ENCODE measurements around the gene ATF7IP2. TPM values are rescaled to one million over a fixed set of nuclear protein-coding genes. Genes with fewer than 3 reads are reported as not detected.
"Not testable (repeated sequence)": the region's sequence is repeated elsewhere in the genome, so short reads cannot be mapped to it uniquely, and the experiment has no call there.

ATF7IP2 gene
- total and polyA plus RNA-seq, 9 of the 15 experiments (the other 6 are each of a cell fraction or from before 2014, with no cell fraction given) = 131 to 515 (median 196) TPM

DNA sequence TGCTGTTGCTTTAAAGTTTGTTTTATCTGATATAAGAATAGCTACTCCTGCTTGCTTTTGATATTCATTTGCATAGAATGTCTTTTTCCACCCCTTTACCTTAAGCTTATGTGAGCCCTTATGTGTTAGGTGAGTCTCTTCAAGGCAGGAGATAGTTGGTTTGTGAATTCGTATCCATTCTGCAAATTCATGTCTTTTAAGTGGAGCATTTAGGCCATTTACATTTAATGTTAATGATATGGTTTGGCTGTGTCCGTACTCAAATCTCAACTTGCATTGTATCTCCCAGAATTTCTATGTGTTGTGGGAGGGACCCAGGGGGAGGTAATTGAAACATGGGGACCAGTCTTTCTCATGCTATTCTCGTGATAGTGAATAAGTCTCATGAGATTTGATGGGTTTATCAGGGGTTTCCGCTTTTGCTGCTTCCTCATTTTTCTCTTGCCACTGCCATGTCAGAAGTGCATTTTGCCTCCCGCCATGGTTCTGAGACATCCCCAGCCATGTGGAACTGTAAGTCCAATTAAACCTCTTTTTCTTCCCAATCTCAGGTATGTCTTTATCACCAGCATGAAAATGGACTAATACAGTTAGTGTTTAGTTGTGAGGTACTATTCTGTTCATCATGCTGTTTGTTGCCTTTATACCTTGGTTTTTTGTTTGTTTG is 27.2 kb downstream of the ATF7IP2 start:
- in situ Hi-C loops (cut with MboI) (no loop called here), intact Hi-C loops (cut with micrococcal nuclease) (no loop called here)
- Histone ChIP-seq H4K20me1 (replicated peaks; ENCODE audit: control insufficient read depth, insufficient read depth, low read length) (no peaks in the 10 kb centered on the region), H3K27me3 (ENCODE audit: control insufficient read depth in 2 of 2, insufficient read depth in 2 of 2, low read length in 2 of 2) (no peaks in the 10 kb centered on the region), H3K9me3 (replicated peaks; ENCODE audit: control insufficient read depth, insufficient read depth, low read depth, low read length) (peaks cover 60% of the 10 kb centered on the region), H3K79me2 (ENCODE audit: control insufficient read depth, insufficient read depth, low read length) (peaks cover 62% of the 10 kb centered on the region), H3K4me3 (no peak overlapping the region), H3K27ac (ENCODE audit: extremely low read depth, low read depth, low read length) (no peak overlapping the region), H3K4me2 (ENCODE audit: insufficient read depth, low read length) (no peak overlapping the region), H3K36me3 (ENCODE audit: control insufficient read depth, insufficient read depth, low read length) (peaks cover 14% of the 10 kb centered on the region; the same call in 2 of the 3 replicates), H3K9me1 (ENCODE audit: control insufficient read depth, insufficient read depth, low read length) (no peaks in the 10 kb centered on the region), H3K9ac (ENCODE audit: insufficient read depth in 1 of 2, low read depth in 2 of 2, low read length in 2 of 2) (no peak overlapping the region), H2AFZ (ENCODE audit: low read depth, low read length) (no peak overlapping the region), H3K4me1 (replicated peaks in 1 of 2; ENCODE audit: control insufficient read depth in 2 of 2, insufficient read depth in 2 of 2, low read length in 2 of 2) (no peaks in the 10 kb centered on the region)
- TF ChIP-seq ZNF507 (tag; conservative IDR thresholded peaks at IDR 0.05) (peak; percentile 97), ZNF354B (CRISPR knock-in tag; IDR thresholded peaks at IDR 0.05) (peak; percentile 81), ZNF766 (CRISPR knock-in tag; conservative IDR thresholded peaks at IDR 0.05) (0 out of 2 replicates have a peak, but pooled peaks have one; percentile 52), EHMT2 (IDR thresholded peaks at IDR 0.05) (no peak)
- ATAC-seq = no peak
- no peak for DNase-seq (ENCODE audit: extremely low read depth in 1 of 4, low spot score in 3 of 4)
- no peak for FAIRE-seq
- 91% methylated on average over 5 of the region's 5 CpGs for WGBS (ENCODE audit: insufficient coverage, low coverage, missing lambda C conversion rate)
- no TSS peak for BruUV-seq (replicated peaks)
- CTCF ChIA-PET (ENCODE audit: low intra/inter-chr PET ratio) = no interaction called here
- POLR2A ChIA-PET = no interaction called here

GRCh38 chr16:10418204-10418603 is 32.3 kb downstream of the ATF7IP2 start:
- H3K9ac ChIP-seq (ENCODE audit: insufficient read depth in 1 of 2, low read depth in 2 of 2, low read length in 2 of 2); H3K9me1 ChIP-seq (ENCODE audit: control insufficient read depth, insufficient read depth, low read length); intact Hi-C loops (cut with micrococcal nuclease); CTCF ChIA-PET (ENCODE audit: low intra/inter-chr PET ratio); DNase-seq (ENCODE audit: extremely low read depth in 1 of 4, low spot score in 3 of 4); H4K20me1 ChIP-seq (replicated peaks; ENCODE audit: control insufficient read depth, insufficient read depth, low read length); H3K4me1 ChIP-seq (replicated peaks in 1 of 2; ENCODE audit: control insufficient read depth in 2 of 2, insufficient read depth in 2 of 2, low read length in 2 of 2); POLR2A ChIA-PET; FAIRE-seq; H3K27ac ChIP-seq (ENCODE audit: extremely low read depth, low read depth, low read length); in situ Hi-C loops (cut with MboI); BruUV-seq (replicated peaks); H3K4me3 ChIP-seq; ATAC-seq; H2AFZ ChIP-seq (ENCODE audit: low read depth, low read length); H3K4me2 ChIP-seq (ENCODE audit: insufficient read depth, low read length); H3K27me3 ChIP-seq (ENCODE audit: control insufficient read depth in 2 of 2, insufficient read depth in 2 of 2, low read length in 2 of 2): not testable (repeated sequence)
- Histone ChIP-seq H3K9me3 (replicated peaks; ENCODE audit: control insufficient read depth, insufficient read depth, low read depth, low read length) (peaks cover 46% of the 10 kb centered on the region), H3K79me2 (ENCODE audit: control insufficient read depth, insufficient read depth, low read length) (peaks cover 21% of the 10 kb centered on the region), H3K36me3 (ENCODE audit: control insufficient read depth, insufficient read depth, low read length) (peaks cover 39% of the 10 kb centered on the region)
- peak; percentile 82 for TF ChIP-seq TRIM28 (IDR thresholded peaks at IDR 0.05)
- peak in 1 of 2 experiments; percentile 44; a peak in 1 of 4 replicates for TF ChIP-seq TRIM24 (IDR thresholded peaks at IDR 0.05)
- TF ChIP-seq CHAMP1 (IDR thresholded peaks at IDR 0.05) = 0 out of 2 replicates have a peak, but pooled peaks have one; percentile 50
- peak in 1 of 2 experiments; percentile 61; a peak in 1 of 3 replicates for TF ChIP-seq CBX3 (IDR thresholded peaks at IDR 0.05; ENCODE audit: borderline replicate concordance in 1 of 2, low read length in 2 of 2)
- peak; percentile 47; the same call in 1 of the 2 replicates for TF ChIP-seq XRCC3 (IDR thresholded peaks at IDR 0.05)
- peak; percentile 73; the same call in 1 of the 2 replicates for TF ChIP-seq CBX5 (IDR thresholded peaks at IDR 0.05; ENCODE audit: borderline replicate concordance, low read depth)
- peak; percentile 76 for TF ChIP-seq ZNF280A (IDR thresholded peaks at IDR 0.05; ENCODE audit: low read depth, partially characterized antibody)
- WGBS (ENCODE audit: insufficient coverage, low coverage, missing lambda C conversion rate) = 96% methylated on average over 6 of the region's 6 CpGs
